Caco-2 (cell line): ENCODE results near the gene APC2. TPM values are rescaled to one million over a fixed set of nuclear protein-coding genes. Genes with fewer than 3 reads are reported as not detected.

Experiments used
- BruUV-seq: library from RNA; stranded (reverse); fragments of 400-500 nt; replicated peaks from 2 replicates; lab custom pipeline; 2021; lab: Mats Ljungman, UMichigan
- CTCF ChIA-PET: fragments of 300-600 bp; sonication (Branson Sonifier 250); formaldehyde crosslinking; loops from one replicate; lab custom pipeline; 2022; ENCODE audit warnings: antibody characterized with exemption; lab: Charles Lee
- POLR2A ChIA-PET: fragments of 300-600 bp; sonication (Branson Sonifier 250); formaldehyde crosslinking; loops from one replicate; lab custom pipeline; 2022; ENCODE audit warnings: antibody characterized with exemption; lab: Charles Lee
- DNase-seq, 2 experiments: peaks; one replicate each; pipeline versions ENCODE4 v3.0.0 to v3.0.0-alpha.2; 2020 to 2022
- H3K27me3 ChIP-seq: replicated peaks from 2 replicates; pipeline ENCODE4 v1.6.0; 2011; ENCODE audit warnings: low read length; ENCODE audit not compliant: control insufficient read depth, insufficient read depth
- H3K36me3 ChIP-seq: 2 replicates; pipeline ENCODE4 v1.5.1; 2011; ENCODE audit warnings: low read length; ENCODE audit not compliant: control insufficient read depth, insufficient read depth
- H3K4me1 ChIP-seq: fragments of 250-450 bp; sonication (Bioruptor Pico); 2 replicates; pipeline ENCODE4 v1.5.1; 2020; ENCODE audit warnings: mild to moderate bottlenecking
- H3K4me3 ChIP-seq: 2 replicates; pipeline ENCODE4 v1.5.1; 2011; ENCODE audit warnings: low read depth, mild to moderate bottlenecking, control low read depth, low read length
- H3K9me3 ChIP-seq: fragments of 250-450 bp; sonication (Bioruptor Pico); 2 replicates; pipeline ENCODE4 v1.5.1; 2020; ENCODE audit warnings: mild to moderate bottlenecking, moderate library complexity
- H3K27ac Mint-ChIP-seq: one replicate; pipeline ENCODE4 v1.8.0; 2022; ENCODE audit warnings: mixed read lengths; ENCODE audit not compliant: unreplicated experiment
- H3K27me3 Mint-ChIP-seq: one replicate; pipeline ENCODE4 v1.8.0; 2022; ENCODE audit warnings: mixed read lengths; ENCODE audit not compliant: insufficient read depth, unreplicated experiment
- H3K36me3 Mint-ChIP-seq: one replicate; pipeline ENCODE4 v1.8.0; 2022; ENCODE audit warnings: mild to moderate bottlenecking, mixed read lengths; ENCODE audit not compliant: insufficient read depth, unreplicated experiment
- H3K4me1 Mint-ChIP-seq: one replicate; pipeline ENCODE4 v1.8.0; 2022; ENCODE audit warnings: low read depth, mixed read lengths; ENCODE audit not compliant: unreplicated experiment
- H3K4me3 Mint-ChIP-seq: one replicate; pipeline ENCODE4 v1.8.0; 2022; ENCODE audit warnings: mild to moderate bottlenecking, moderate library complexity, mixed read lengths; ENCODE audit not compliant: unreplicated experiment
- H3K9me3 Mint-ChIP-seq: one replicate; pipeline ENCODE4 v1.8.0; 2022; ENCODE audit warnings: mixed read lengths; ENCODE audit not compliant: unreplicated experiment
- intact Hi-C: fragments of 100-400 bp; cut with micrococcal nuclease; formaldehyde crosslinking; loops from one replicate; pipeline ENCODE4 v1.10.0; 2022; ENCODE audit not compliant: unreplicated experiment
- total RNA-seq: library from RNA; stranded (reverse); gene quantifications from 2 replicates; pipeline ENCODE4 v1.2.3, GENCODE V29; 2022
- TF ChIP-seq, protein P1 (sequence below), 2 experiments: fragments of 200-600 bp in 1 of 2; IDR thresholded peaks; 1 replicate in 1 of 2; 2 replicates in 1 of 2; pipeline versions ENCODE4 v1.5.1 to v1.8.0; 2011 to 2022; ENCODE audit warnings: antibody characterized with exemption in 1 of 2, control low read depth in 1 of 2, inconsistent platforms in 1 of 2, low read depth in 1 of 2, low read length in 1 of 2, mild to moderate bottlenecking in 1 of 2, moderate library complexity in 1 of 2; ENCODE audit not compliant: insufficient read depth in 1 of 2, severe bottlenecking in 1 of 2, unreplicated experiment in 1 of 2

Gene APC2
- total RNA-seq, 1 experiment from 2014 or later, result 9.5 TPM

DNA sequence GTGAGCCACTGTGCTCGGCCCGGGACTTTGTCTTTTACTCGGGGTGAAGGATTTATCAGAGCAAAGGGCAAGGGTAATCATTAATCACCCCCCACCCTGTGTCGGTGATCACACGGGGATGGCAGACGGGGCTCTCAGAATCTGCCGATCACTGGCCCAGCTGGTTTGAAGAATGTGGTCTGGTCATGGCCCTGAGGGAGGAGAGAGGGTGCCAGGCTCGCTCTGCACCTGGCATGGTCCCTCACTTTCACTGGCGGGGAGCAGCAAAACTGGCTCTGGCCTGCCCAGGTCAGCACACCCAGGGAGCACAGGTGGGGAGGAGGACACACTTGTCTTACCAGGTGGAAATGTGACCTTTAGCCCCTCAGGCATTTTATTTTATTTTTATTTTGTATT lies 51.3 kb downstream of the APC2 start:
- H3K4me1 ChIP-seq, result peaks cover 26% of the 10 kb centered on the region
- BruUV-seq, result no TSS peak
- H3K4me3 Mint-ChIP-seq, result peak overlapping the region; percentile 22
- intact Hi-C loops, result no loop called here
- H3K27ac Mint-ChIP-seq, result peak overlapping the region; percentile 53
- no peak overlapping the region for H3K4me3 ChIP-seq
- ChIA-PET CTCF (interaction anchor here (1.7 kb wide), 1 partner anchor 11 kb away, joined by 4 read pairs; no protein-coding TSS in a partner anchor), POLR2A (no interaction called here)
- peak; percentile 52 to 72 for DNase-seq
- no peaks in the 10 kb centered on the region for H3K27me3 ChIP-seq
- H3K36me3 Mint-ChIP-seq, result peaks cover 44% of the 10 kb centered on the region
- H3K9me3 Mint-ChIP-seq, result no peaks in the 10 kb centered on the region
- TF ChIP-seq, protein P1, sequence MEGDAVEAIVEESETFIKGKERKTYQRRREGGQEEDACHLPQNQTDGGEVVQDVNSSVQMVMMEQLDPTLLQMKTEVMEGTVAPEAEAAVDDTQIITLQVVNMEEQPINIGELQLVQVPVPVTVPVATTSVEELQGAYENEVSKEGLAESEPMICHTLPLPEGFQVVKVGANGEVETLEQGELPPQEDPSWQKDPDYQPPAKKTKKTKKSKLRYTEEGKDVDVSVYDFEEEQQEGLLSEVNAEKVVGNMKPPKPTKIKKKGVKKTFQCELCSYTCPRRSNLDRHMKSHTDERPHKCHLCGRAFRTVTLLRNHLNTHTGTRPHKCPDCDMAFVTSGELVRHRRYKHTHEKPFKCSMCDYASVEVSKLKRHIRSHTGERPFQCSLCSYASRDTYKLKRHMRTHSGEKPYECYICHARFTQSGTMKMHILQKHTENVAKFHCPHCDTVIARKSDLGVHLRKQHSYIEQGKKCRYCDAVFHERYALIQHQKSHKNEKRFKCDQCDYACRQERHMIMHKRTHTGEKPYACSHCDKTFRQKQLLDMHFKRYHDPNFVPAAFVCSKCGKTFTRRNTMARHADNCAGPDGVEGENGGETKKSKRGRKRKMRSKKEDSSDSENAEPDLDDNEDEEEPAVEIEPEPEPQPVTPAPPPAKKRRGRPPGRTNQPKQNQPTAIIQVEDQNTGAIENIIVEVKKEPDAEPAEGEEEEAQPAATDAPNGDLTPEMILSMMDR (IDR thresholded peaks at IDR 0.05; ENCODE audit: insufficient read depth in 1 of 2, low read depth in 1 of 2, low read length in 1 of 2, severe bottlenecking in 1 of 2, unreplicated experiment in 1 of 2), result no peak
- H3K9me3 ChIP-seq, result peaks cover 6% of the 10 kb centered on the region; the same call in 1 of the 2 replicates
- H3K27me3 Mint-ChIP-seq, result no peaks in the 10 kb centered on the region
- H3K4me1 Mint-ChIP-seq, result peaks cover 3% of the 10 kb centered on the region
- H3K36me3 ChIP-seq, result no peaks in the 10 kb centered on the region; the same call in 1 of the 2 replicates

DNA sequence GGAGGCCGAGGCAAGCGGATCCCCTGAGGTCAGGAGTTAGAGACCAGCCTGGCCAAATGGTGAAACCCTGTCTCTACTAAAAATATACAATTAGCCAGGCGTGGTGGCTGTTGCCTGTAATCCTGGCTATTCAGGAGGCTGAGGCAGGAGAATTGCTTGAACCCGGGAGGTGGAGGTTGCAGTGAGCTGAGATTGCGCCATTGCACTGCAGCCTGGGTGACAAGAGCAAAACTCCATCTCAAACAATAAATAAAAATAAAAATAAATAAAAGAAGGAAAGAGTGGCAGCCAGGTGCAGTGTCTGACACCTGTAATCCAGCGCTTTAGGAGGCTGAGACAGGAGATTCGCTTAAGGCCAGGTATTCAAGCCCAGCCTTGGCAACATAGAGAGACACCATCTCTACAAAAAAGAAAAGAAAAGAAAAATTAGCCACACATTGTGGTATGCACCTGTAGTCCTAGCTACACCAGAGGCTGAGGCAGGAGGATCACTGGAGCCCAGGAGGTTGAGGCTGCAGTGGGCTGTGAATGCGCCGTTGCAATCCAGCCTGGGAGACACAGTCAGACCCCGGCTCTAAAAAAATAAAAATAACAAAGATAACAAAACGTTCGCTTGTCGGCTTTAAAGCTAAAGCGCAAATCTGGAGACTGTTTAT lies 52.6 kb downstream of the APC2 start:
- Histone ChIP-seq H3K36me3 (no peaks in the 10 kb centered on the region; the same call in 1 of the 2 replicates), H3K9me3 (peaks cover 6% of the 10 kb centered on the region; the same call in 1 of the 2 replicates), H3K4me3 (no peak overlapping the region), H3K27me3 (no peaks in the 10 kb centered on the region), H3K4me1 (peaks cover 20% of the 10 kb centered on the region)
- intact Hi-C loops, result no loop called here
- H3K27ac Mint-ChIP-seq, result no peak overlapping the region
- peaks cover 6% of the 10 kb centered on the region for H3K4me1 Mint-ChIP-seq
- peaks cover 52% of the 10 kb centered on the region for H3K36me3 Mint-ChIP-seq
- H3K9me3 Mint-ChIP-seq, result no peaks in the 10 kb centered on the region
- CTCF ChIA-PET, result no interaction called here
- TF ChIP-seq, protein P1 (IDR thresholded peaks at IDR 0.05; ENCODE audit: insufficient read depth in 1 of 2, low read depth in 1 of 2, low read length in 1 of 2, severe bottlenecking in 1 of 2, unreplicated experiment in 1 of 2), result no peak
- no TSS peak for BruUV-seq
- no peak overlapping the region for H3K4me3 Mint-ChIP-seq
- POLR2A ChIA-PET, result no interaction called here
- H3K27me3 Mint-ChIP-seq, result no peaks in the 10 kb centered on the region
- no peak for DNase-seq

DNA sequence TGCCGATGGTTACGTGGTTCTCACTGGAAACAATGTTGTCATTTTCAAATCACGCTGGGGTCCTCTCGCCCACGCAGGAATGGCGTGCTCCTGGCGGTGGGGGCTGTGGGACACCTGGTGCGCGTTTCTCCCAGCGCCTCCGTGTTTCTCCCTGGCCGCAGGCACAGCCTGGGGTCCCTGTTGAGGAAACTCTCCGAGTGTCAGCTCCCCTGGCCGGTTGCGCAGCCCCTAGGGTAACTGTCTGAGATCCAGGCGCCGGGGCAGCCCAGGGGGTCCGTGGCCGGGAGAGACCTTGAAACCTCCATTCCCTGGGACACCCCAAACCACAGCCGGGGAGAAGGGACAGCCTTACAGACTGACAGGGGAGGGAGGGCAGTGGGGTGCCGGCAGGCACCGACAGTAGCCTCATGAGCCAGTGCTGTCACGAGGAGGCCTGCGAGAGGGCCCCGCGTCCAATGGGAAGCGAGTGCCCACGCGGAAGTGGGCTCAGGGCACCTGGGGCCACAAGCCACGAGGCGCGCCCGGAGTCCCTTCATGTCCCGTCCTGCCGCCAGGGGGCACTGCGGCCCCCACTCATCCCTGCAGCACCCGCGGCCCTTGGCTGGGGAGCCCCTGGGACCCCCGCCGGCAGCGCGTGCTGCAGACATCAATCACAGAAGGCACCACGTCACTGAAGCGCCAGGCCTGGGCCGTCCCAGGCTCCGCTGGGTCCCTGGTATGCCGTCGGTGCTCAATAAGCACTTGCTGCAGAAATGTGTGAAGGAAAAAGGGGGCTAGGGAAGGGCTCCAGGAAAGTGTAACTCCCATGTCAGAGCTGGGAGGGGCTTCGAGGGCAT lies 53.4 kb downstream of the APC2 start:
- H3K27ac Mint-ChIP-seq, result no peak overlapping the region
- H3K27me3 ChIP-seq, result no peaks in the 10 kb centered on the region
- H3K27me3 Mint-ChIP-seq, result no peaks in the 10 kb centered on the region
- no peak overlapping the region for H3K4me3 Mint-ChIP-seq
- BruUV-seq, result no TSS peak
- H3K36me3 ChIP-seq, result no peaks in the 10 kb centered on the region
- H3K9me3 Mint-ChIP-seq, result no peaks in the 10 kb centered on the region
- peaks cover 54% of the 10 kb centered on the region for H3K36me3 Mint-ChIP-seq
- peak in 1 of 2 experiments; percentile 47 for DNase-seq
- ChIA-PET CTCF (no interaction called here), POLR2A (no interaction called here)
- H3K9me3 ChIP-seq, result peaks cover 6% of the 10 kb centered on the region; the same call in 1 of the 2 replicates
- peaks cover 6% of the 10 kb centered on the region for H3K4me1 Mint-ChIP-seq
- TF ChIP-seq, protein P1 (IDR thresholded peaks at IDR 0.05; ENCODE audit: insufficient read depth in 1 of 2, low read depth in 1 of 2, low read length in 1 of 2, severe bottlenecking in 1 of 2, unreplicated experiment in 1 of 2), result peak; percentile 29 to 51
- H3K4me3 ChIP-seq, result no peak overlapping the region
- intact Hi-C loops, result no loop called here
- peaks cover 14% of the 10 kb centered on the region for H3K4me1 ChIP-seq
